GM18951 (cell line): ENCODE measurements around the gene CBX4.

Source experiments
- POLR2A ChIP-seq: IDR thresholded peaks from 4 replicates; pipeline ENCODE4 v1.6.1; 2011; ENCODE audit warnings: mild to moderate bottlenecking; ENCODE audit not compliant: insufficient read length, insufficient read depth; ENCODE audit errors: extremely low read depth
- in situ Hi-C: fragments of 300-500 bp; cut with MboI; formaldehyde crosslinking; loops from one replicate; pipeline ENCODE4 v1.12.0; 2022; ENCODE audit warnings: low sequenced_read_pairs, mixed read lengths, inconsistent platforms; ENCODE audit not compliant: unreplicated experiment

The CBX4 gene

DNA sequence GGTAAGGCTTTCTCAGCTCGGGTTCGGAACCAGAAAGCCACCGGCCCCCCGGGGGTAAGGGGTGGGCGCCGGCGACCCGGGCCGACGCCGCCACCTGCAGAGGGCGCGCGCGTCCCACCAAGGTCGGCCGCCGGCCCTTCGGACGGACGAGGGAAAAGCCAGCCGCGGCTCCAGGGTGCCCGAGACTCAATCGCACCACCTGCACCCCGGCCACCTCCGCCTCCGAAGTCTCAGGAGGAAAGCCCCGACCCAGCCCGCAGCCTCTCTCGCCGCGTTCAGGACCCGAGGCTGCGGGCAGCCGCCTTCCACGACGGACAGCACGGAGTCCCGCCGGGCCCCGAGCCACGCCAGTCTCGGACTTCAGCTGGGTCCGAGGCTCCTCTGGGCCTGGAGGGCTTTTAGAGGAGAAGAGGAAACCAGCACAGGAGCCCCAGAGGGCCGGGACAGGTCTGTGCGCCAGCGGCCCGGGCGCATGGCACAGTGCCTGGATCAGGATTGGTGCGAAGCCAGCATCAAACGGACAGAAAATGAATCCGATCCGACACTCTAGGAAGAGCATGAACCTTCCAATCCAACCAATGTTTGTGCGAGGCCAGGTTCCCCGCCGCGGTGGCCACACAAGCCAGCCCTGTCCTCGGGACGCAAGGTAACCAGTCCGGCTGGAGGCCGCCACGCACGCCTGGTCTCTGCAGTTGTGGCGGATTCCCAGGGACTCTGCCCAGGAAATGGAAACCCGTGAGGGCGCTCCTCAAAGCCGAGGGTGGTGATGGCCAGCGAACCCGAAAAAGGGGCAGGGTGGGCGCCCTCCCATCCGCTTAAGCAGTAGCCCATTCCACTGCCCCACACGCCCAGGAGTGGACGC is 49.1 kb downstream of the CBX4 start:
- in situ Hi-C loops: loop anchor here (25.0 kb wide), 1 partner anchor 172 kb away; no protein-coding TSS in a partner anchor
- no peak for TF ChIP-seq POLR2A

DNA sequence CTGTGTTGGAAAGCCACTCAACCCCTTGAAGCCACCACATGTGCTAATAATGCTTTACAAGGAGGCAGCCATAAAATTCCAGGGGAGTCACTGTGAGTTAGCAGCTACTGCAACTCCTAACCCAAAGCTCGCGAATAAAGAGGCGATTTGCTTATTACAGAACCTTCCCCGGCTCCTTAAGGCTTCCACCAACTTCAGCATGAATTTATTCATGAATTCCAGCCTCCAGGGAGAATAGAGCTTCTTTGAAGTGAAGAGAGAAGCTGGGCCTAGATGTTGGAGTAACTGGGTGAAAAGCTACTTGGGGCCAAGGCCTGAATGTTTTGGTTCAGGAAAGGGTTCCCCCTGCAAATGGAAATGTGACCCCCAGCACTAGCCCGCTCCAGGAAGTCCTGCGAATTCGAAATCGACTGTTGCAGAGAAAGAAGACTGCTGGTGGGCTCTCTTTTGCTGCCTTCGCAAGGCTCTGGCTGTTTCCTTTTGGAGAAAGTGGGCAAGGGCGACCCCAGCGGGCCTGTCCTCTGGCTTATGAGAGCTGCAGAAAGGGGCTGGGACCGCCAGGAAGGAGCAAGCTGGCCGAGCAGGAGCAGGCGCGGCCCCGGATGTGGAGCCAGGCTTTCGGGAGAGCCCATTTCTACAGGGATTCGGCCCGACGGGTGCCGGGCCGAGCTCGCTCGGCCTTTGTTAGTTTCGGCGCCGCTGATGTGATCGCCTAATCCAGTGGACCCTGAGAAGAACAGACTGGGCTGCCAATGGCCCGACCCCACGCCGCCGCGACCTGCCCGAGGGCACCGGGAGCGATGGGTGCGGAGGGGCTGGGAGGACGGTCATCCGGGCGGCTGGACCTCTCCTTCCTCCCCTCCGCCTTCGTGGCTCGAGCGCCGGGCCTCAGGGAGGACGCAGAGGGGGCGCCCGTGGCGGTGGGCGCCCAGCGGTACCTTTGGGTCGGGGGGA is 50.0 kb downstream of the CBX4 start:
- no peak for TF ChIP-seq POLR2A
- in situ Hi-C loops: loop anchor here (25.0 kb wide), 1 partner anchor 173 kb away; no protein-coding TSS in a partner anchor

DNA sequence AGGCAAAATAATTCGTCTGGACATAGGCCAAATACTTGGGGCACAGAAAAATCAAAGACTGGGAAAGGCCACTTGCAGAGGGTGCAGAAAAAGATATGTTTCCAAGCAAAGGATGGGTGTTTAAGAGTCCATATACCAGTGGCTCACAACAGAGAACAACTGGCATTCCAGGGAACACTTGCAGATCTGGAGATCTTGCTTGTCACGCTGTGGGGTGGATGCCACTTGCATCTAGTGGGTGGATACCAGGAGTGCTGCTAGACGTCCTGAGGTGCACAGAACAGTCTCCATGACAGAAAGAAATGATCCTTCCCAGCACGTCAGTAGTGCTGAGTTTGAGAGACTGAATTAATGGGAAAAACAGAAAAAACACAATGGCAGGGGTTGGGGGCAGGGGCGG is 50.8 kb downstream of the CBX4 start:
- no peak for TF ChIP-seq POLR2A
- in situ Hi-C loops: loop anchor here (25.0 kb wide), 1 partner anchor 174 kb away; no protein-coding TSS in a partner anchor

DNA sequence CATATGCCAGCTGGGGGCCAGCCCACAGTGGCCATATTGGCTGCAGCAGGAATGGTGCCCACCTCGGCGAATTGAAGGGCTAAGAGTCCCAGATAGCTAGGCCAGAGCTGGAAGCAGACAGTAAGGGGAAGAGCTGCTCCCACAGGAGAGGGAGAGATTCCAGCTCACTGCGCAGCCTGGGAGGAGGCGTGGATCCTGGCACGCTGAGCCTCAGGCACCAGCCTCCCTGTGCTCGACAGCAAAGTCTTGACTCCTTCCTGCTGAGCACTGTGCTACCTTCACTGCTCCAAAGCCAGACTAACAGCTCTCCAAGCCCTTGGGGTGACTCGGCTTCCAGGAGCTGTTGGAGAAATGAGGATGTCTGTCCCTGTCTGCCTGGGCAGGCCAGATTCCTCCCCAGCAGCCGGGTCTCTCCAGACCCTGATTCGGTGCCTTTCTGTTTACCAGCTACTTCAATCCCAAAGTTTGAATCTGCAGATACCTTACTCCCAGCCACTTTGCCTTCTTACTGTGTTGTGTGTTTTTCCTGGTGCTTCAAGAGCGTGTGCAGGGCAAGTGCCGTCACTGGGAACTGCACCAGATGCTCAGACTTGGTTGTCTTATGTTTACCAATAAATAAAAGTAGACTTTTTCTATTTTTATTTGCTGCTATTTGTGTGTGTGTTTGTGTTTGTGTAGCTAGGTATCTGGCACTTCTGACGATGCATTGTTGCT is 52.2 kb downstream of the CBX4 start:
- TF ChIP-seq POLR2A: no peak
- in situ Hi-C loops: loop anchor here (25.0 kb wide), 1 partner anchor 175 kb away; no protein-coding TSS in a partner anchor

DNA sequence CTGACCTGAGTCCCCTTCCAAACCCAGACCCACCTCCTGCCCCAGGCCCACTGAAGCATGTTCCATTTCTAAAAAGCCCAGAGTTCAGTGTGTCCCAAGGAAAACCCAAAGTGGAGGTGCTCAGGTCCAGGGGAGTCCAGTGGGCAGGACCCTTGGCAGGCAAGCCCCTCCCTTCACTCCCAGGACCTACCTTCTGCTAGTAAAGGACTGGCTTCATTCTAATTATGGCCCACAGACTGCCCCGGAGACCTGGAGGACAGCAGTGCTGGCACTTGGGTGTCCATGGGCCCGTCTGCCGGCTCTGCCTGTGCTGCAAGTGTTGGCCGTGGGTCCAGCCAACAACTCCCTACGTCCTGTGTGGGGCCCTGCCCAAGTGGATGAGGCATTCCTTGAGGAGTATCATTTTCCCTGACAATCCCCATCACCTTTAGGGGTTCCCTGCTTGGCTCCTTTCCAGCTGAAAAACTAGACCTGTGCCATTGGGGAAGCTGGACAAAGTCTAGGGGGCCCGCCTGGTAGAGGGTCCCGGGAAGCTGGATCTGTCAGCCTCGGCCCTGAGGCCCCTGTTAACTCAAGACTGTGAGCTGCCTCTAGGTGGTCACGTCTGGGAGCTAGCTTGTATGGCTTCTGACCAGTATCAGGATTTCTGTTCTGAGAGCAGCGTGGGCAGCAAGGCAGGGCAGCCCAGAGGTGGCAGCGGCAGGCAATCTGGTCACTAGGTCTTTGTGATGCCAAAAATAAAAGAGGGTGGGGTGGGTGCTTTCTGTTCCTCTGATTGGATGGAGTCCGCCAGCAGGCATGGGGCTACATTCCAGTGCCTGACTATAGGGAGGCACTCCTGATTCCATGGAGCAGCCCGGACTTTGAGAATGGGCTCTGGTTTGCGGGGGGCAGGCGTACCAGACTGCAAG is 53.1 kb downstream of the CBX4 start:
- in situ Hi-C loops: loop anchor here (25.0 kb wide), 1 partner anchor 176 kb away; no protein-coding TSS in a partner anchor

DNA sequence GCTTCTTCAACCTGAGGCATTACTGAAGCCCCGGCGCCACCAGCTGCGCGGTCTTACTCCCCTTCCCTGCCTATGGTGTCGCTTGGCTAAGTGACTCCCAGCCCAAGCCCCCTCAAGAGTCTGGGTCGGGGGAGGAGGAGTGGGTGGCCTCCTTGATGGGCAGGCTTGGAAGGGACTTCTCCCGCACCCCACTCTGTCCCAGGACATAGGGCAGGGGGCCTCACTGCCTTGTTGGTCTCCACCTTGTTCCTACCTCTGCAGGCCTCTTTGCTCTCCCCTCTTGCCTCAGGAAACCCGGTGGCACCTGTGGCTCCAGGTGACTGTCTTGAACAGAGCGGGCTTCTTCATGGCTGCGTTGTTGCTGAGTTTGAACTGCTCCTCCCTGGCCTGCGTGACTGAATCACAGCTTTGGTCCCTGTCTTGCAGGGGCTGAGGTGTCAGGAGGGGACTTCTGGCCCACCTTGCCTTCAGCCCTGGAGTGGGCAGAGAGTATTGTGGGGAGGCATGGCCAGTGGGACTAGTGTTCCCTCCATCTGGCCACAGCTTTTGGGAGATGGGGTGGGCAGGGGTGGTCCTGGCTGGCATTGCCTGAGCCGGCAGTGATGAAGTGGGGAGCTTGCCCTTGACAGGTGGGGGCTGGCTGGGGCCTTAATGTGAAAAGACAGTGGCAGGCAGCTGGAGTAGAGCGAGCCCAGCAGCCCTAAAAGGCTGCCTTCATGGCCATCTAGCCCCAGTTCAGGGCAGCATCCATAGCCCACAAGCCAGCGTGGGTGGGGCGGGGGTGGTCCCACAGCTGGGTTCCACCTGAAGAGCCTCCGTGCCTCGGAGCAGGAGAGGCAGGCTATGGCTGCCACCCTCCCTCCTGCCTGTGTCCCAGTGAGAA is 54.0 kb downstream of the CBX4 start:
- TF ChIP-seq POLR2A: no peak
- in situ Hi-C loops: loop anchor here (25.0 kb wide), 1 partner anchor 177 kb away; no protein-coding TSS in a partner anchor

More for the DNA sequence above, 53.1 kb downstream of the CBX4 start:
- no peak for TF ChIP-seq POLR2A

DNA sequence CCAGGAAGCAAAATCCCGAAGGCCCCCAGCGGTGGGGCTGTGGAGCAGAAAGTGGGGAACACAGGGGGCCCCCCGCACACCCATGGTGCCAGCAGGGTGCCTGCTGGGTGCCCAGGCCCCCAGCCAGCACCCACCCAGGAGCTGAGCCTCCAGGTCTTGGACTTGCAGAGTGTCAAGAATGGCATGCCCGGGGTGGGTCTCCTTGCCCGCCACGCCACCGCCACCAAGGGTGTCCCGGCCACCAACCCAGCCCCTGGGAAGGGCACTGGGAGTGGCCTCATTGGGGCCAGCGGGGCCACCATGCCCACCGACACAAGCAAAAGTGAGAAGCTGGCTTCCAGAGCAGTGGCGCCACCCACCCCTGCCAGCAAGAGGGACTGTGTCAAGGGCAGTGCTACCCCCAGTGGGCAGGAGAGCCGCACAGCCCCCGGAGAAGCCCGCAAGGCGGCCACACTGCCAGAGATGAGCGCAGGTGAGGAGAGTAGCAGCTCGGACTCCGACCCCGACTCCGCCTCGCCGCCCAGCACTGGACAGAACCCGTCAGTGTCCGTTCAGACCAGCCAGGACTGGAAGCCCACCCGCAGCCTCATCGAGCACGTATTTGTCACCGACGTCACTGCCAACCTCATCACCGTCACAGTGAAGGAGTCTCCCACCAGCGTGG is 54.8 kb downstream of the CBX4 start:
- no peak for TF ChIP-seq POLR2A
- in situ Hi-C loops: loop anchor here (25.0 kb wide), 1 partner anchor 178 kb away; no protein-coding TSS in a partner anchor

DNA sequence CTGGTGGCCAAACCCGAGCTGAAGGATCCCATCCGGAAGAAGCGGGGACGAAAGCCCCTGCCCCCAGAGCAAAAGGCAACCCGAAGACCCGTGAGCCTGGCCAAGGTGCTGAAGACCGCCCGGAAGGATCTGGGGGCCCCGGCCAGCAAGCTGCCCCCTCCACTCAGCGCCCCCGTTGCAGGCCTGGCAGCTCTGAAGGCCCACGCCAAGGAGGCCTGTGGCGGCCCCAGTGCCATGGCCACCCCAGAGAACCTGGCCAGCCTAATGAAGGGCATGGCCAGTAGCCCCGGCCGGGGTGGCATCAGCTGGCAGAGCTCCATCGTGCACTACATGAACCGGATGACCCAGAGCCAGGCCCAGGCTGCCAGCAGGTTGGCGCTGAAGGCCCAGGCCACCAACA is 55.3 kb downstream of the CBX4 start:
- in situ Hi-C loops: loop anchor here (25.0 kb wide), 1 partner anchor 178 kb away; no protein-coding TSS in a partner anchor
- no peak for TF ChIP-seq POLR2A
